Epithelial cell of proximal tubule (primary cell): ENCODE results near the gene PSMF1. TPM values are rescaled to one million over a fixed set of nuclear protein-coding genes. Genes with fewer than 3 reads are reported as not detected.
"Not testable (repeated sequence)": the region's sequence is repeated elsewhere in the genome, so short reads cannot be mapped to it uniquely, and the experiment has no call there.

ENCODE experiments used
- DNase-seq: peaks from one replicate; pipeline ENCODE4 v3.0.0-alpha.2; 2011; ENCODE audit warnings: low read depth
- H3K4me3 ChIP-seq: 2 replicates; pipeline ENCODE4 v1.5.1; 2011; ENCODE audit warnings: low read depth, mild to moderate bottlenecking, low read length
- CTCF ChIP-seq: conservative IDR thresholded peaks from 2 replicates; pipeline ENCODE4 v1.5.1; 2012; ENCODE audit warnings: low read depth, mild to moderate bottlenecking, low read length
- total RNA-seq: library from RNA; depleted of rRNA; stranded (reverse); fragments of >200 nt; gene quantifications from 2 replicates; pipeline ENCODE4 v1.2.3, GENCODE V29; 2015

The PSMF1 gene
- total RNA-seq, 1 donor from 2014 or later: 171 TPM

- TF ChIP-seq CTCF: peak; percentile 83
- peak; percentile 15 for DNase-seq
- H3K4me3 ChIP-seq: no peak overlapping the region
Observed at GRCh38 chr20:1212607-1213396, 94.4 kb downstream of the PSMF1 start.

DNA sequence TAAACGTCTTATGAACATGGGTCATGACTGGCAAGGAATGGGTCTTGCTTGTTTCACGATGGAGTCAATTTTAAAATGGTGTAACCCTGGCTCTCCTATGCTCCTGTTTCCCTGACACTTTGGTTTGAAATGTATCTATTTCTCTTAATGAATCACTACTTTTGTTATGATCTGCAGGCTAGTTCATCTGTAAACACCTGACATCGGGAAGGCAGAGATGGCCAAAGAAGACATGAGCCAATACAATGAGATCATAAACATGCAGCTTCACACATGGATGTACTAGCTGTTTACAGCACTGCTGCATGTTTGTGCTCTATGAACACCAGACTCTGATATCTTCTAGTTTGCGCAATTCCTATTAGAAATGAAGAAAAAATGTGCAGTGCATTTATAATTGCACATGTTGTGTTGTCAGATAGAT lies 96.4 kb downstream of the PSMF1 start:
- no peak for TF ChIP-seq CTCF
- DNase-seq: no peak
- no peak overlapping the region for H3K4me3 ChIP-seq

- DNase-seq: no peak
- no peak for TF ChIP-seq CTCF
- H3K4me3 ChIP-seq: no peak overlapping the region
Observed at GRCh38 chr20:1215386-1216170, 97.2 kb downstream of the PSMF1 start.

DNA sequence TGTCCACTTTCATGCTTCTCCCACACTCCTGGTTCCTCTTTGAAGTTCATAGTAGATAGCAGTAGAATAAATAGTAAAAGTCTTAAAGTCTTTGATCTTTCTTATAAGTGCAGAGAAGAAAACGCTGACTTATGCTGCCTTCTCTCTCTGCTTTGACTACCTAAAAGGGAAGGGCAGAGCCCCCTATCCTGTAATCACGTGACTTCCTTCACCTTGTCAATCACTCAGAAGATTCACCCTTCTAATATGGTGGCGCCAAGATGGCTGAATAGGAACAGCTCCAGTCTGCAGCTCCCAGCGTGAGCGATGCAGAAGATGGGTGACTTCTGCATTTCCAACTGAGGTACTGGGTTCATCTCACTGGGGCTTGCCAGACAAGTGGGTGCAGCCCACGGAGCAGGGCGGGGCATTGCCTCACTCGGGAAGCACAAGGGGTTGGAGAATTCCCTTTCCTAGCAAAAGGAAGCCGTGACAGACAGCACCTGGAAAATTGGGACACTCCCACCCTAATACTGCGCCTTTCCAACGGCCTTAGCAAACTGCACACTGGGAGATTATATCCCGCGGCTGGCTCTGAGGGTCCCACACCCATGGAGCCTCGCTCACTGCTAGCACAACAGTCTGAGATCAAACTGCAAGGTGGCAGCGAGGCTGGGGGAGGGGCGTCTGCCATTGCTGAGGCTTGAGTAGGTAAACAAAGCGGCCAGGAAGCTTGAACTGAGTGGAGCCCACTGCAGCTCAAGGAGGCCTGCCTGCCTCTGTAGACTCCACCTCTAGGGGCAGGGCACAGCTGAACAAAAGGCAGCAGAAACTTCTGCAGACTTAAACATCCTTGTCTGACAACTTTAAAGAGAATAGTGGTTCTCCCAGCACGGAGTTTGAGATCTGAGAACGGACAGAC lies 98.4 kb downstream of the PSMF1 start:
- H3K4me3 ChIP-seq, DNase-seq: not testable (repeated sequence)

Other genes with a start within 250 kb of the PSMF1 start
- not detected in 2 replicates for gene ANGPT4, start 202.3 kb upstream of the PSMF1 start, total RNA-seq
- 0.07 and 1.2 TPM in 2 replicates for gene RSPO4, start 116.3 kb upstream of the PSMF1 start, total RNA-seq
- 1.2 TPM in 1 of 2 replicates, not detected in the other for gene TMEM74B, start 66.4 kb downstream of the PSMF1 start, total RNA-seq
- not detected in 2 replicates for gene C20orf202, start 84.9 kb downstream of the PSMF1 start, total RNA-seq
- gene RAD21L1, start 107.4 kb downstream of the PSMF1 start, total RNA-seq: 0.06 and 1.2 TPM in 2 replicates
- gene SNPH, start 147.7 kb downstream of the PSMF1 start, total RNA-seq: 4.6 and 7.2 TPM in 2 replicates
- gene SDCBP2, start 210.5 kb downstream of the PSMF1 start, total RNA-seq: 2.8 and 5.1 TPM in 2 replicates